ENCODE results near the gene NUP133.

DNA sequence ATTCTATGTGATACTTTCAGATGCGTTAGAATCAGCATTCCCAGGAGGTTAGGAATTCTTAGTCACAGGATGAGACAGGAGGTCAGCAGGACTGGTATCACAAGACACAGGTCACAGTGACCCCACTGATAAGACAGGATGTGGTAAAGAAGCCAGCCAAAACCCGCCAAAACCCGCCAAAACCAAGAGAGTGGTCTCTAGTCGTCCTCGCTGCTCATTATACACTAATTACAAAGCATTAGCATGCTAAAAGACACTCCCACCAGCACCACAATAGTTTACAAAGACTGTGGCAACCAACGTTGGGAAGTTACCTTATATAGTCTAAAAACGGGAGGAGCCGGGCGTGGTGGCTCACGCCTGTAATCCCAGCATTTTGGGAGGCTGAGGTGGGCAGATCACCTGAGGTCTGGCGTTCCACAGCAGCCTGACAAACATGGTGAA lies 60.3 kb downstream of the NUP133 start:
- TF ChIP-seq, protein P1, sequence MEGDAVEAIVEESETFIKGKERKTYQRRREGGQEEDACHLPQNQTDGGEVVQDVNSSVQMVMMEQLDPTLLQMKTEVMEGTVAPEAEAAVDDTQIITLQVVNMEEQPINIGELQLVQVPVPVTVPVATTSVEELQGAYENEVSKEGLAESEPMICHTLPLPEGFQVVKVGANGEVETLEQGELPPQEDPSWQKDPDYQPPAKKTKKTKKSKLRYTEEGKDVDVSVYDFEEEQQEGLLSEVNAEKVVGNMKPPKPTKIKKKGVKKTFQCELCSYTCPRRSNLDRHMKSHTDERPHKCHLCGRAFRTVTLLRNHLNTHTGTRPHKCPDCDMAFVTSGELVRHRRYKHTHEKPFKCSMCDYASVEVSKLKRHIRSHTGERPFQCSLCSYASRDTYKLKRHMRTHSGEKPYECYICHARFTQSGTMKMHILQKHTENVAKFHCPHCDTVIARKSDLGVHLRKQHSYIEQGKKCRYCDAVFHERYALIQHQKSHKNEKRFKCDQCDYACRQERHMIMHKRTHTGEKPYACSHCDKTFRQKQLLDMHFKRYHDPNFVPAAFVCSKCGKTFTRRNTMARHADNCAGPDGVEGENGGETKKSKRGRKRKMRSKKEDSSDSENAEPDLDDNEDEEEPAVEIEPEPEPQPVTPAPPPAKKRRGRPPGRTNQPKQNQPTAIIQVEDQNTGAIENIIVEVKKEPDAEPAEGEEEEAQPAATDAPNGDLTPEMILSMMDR (IDR thresholded peaks at IDR 0.05; ENCODE audit: low read depth, low read length, poor library complexity, severe bottlenecking) = no peak
- no peak for TF ChIP-seq EZH2phosphoT487 (IDR thresholded peaks at IDR 0.05; ENCODE audit: borderline replicate concordance, low read length)

Data from DOHH2 (cell line).